Stimulated activated CD8-positive, alpha-beta memory T cell treated with anti-CD3 and anti-CD28 coated beads, Interleukin-2, amount 100 ng/mL, for 48 hours (primary cell): ENCODE data around the gene SLC9C2.

Experiments used
- DNase-seq, 2 donors: peaks; one replicate each; pipeline ENCODE4 v3.0.0-alpha.2; 2020; ENCODE audit warnings: low read depth in 2 of 2

SLC9C2 gene

GRCh38 chr1:173454966-173455524 lies 147.8 kb downstream of the SLC9C2 start:
- no peak for DNase-seq

GRCh38 chr1:173453982-173454381 lies 148.9 kb downstream of the SLC9C2 start:
- DNase-seq, result no peak

DNA sequence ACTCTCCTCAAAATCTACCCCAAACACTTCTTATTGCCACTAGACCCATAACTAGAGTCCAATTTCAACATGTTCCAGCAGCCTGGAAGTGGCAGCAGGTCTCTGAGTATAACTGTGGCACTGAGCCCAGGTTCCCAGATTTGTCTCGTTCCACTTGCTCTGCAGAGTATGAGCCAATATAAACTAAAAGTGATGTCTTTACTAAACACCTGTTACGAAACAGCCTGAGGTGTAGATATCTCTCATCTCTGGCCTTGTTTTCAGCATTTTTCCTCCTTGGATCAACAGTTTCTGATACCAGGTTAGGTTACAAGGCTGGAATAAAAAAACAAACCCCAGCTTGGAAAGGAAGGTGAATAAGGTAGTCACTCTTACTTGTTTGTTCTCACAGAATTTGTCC lies 150.9 kb downstream of the SLC9C2 start:
- DNase-seq, result no peak
